NCI-H2196 (cell line): Measurements from ENCODE around the gene AMT.
A peak's percentile ranks its signal among the peaks of the same experiment; 100 is the strongest.

ENCODE experiments used
- DNase-seq: peaks from one replicate; lab custom pipeline; 2025; ENCODE audit not compliant: unreplicated experiment; lab: John Stamatoyannopoulos, UW

The AMT gene

DNA sequence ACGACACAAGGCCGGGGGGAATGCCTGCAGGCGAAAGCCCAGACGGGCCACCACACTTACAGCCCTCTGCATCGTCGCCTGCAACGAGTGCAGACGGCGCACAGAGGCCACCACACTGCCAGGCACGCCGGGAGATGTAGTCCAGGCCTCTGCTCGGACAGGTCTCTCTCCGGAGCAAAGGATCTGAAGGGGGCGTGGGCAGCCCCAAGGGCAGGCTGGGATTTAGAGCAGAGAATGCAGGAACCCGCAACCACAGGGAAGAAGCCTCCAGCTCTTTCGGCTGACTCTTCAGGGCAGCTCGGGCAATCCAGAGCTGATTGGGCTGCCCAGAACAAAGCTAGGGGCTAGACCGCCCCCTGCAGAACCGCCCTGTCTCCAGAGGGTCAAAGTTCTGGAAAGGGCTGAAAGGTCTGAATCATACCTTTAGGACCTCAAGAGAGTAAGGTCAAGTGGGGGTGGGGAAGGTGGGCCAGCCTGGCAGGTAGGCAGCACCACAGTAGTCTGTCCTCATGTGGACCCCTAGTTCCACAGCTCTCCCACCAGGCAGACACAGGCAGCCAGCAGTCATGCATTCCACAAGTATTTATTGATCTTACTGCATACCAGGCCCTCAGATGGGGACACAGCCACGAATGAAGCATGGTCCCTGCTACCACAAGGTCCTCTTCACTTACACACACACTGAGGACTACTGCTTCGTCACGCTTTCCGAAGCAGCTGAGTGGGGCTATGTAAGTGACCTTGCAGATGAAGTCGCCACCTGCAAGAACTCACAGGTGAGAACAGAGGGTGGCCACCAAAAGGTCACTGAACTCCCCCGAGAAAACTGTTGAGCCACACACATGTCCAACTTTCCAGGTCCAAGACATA, at the start of gene AMT:
Gene AMT, minus strand, starts transcription at position 95 of the 870 bp plus-strand sequence. Its CDS starts 23 bp downstream, at position 72.
- DNase-seq, result no peak

GRCh38 chr3:49470714-49471420, 48.6 kb upstream of the AMT start:
- no peak for DNase-seq

DNA sequence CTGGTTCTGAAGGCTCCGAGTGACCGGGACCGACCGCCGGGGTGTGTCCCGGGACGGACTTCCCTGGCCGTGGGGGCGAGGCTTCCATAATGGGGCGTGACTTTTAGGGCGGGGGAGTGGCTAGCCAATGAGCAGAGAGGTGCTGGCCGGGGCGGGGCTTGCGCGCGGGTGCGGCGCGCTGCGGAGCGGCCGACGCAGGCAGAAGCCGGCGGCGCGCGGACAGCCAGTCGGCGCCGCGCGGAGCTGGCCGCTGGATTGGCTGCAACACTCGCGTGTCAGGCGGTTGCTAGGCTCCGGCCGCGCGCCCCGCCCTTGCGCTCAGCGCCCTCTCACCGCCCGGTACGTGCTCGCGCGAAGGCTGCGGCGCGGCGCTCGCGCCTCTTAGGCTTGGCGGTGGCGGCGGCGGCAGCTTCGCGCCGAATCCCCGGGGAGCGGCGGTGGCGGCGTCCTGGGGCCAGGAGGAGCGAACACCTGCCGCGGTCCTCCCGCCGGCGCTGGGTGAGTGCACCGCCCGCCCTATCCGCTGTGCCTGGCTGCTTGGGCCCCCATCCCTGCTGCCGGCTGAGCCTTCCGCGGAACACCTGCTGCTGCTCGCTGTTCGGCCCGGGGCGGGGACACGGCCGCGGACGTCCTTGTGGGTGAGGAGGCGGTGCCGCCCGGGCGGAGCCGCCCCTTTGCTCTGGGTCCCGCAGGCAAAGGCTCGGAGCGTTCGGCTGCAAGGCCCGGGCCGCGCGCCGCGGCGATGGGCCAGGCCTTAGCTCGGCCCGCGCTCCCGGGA, 47.9 kb upstream of the AMT start, which contains the start of gene DAG1:
Gene DAG1, plus strand, starts transcription at position 332 of the 778 bp plus-strand sequence. CDS start 40,268 bp downstream, outside the sequence.
- peak; percentile 89 for DNase-seq

GRCh38 chr3:49469037-49469935, 47.0 kb upstream of the AMT start:
- DNase-seq, result peak; percentile 47

DNA sequence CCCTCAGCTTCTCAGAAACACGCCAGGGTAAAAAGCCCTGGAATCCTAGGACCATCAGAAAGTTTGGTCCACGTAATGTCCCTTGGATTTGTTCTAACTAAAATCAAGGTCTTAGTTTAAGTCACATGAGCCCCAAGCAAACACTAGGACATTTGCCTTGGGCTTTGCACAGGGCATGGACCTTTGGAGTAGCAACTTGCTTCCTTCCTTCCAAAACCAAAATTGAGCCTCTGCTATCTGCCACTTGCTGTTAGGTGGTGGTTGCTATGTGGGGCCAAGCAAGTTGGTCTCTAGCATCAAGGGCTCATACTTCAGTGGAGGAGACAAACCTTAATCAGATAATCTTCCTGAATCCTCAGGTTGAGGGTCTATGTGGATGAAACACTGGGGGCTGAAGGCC, 43.8 kb upstream of the AMT start:
- no peak for DNase-seq

DNA sequence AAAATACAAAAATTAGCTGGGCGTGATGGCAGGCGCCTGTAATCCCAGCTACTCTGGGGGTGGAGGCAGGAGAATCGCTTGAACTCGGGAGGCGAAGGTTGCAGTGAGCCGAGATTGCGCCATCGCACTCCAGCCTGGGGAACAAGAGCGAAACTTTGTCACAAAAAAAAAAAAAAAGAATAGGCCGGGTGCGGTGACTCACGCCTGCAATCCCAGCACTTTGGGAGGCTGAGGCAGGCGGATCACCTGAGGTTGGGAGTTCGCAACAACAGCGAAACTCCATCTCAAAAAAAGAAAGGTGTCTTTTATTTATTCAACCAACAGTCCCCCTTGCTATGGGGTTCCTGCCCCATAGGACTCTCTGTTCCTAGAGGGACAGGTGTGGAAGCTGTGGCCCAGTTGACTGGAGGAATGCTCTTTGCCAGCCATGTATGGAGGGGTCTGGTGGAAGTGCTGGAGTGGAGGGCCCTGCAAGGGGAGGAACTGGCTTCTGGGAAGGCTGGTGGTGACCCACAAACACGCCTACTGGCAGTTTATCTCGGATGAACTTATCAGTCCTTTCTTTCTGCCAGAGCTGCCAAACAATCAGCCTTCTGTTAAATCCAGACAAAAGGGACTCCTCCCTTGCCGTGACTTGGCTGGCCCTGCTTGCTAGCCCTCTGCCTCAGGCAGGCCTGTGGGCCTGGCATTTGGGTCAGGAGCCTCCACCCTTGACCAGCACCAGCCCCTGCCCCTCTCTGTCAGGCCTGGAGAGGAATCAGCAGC, 43.2 kb upstream of the AMT start:
- no peak for DNase-seq

- DNase-seq, result no peak
These were observed 39.9 kb upstream of the AMT start for GRCh38 chr3:49462222-49462621.

DNA sequence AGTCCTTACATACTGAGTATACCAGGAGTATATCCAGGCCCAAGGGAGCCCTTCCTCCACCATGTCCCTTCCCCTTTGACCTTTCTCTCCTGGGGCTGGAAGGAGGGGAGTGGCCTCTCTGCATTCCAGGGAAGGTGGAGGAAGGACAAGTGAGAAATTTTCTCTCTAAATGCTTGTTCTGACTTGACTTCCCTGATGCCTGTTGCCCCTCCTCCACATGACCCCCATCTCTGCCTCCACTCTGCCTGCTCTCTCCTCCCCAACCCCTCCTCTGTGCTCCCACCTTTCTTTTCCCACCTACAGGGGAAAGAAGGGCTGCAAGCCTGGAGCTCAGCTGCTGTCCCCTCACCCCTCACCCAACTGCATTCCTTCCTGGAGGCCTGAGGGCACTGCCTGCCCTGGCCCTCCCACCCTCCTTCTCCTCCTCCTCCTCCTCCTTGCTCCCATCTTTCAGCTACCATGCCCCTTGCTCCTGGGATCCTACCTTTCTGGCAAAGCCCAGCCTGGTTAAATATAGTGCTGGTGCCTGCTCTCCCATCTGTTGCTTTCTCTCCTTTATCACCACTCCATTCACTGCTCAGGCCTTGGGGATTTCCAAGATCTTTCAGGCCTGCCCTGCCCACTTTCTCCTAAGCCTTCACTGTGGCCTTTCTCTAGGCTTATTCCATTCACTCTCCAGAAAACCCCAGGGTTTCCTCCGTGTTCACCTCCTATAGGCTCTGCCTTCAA, 39.3 kb upstream of the AMT start:
- no peak for DNase-seq

DNA sequence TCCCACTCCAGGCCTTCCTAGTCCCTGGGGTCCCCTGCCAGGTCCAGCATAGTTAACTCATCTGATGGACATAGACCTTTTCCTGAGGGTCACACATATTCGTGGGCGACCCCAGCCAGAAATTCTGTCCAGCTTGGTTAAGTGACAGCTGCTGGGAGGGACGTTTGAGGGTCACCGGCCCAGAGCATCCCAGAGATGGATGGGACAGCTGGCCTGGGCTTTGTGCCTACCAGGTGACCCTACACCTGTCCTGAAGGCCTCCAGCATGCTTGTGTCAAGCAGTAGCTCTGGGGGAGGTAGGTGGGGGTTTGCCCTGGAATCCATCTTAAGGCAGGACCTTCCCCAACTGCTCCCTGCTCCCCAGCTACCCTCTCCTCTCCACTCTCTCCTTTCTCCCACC, 38.7 kb upstream of the AMT start:
- DNase-seq, result no peak

DNA sequence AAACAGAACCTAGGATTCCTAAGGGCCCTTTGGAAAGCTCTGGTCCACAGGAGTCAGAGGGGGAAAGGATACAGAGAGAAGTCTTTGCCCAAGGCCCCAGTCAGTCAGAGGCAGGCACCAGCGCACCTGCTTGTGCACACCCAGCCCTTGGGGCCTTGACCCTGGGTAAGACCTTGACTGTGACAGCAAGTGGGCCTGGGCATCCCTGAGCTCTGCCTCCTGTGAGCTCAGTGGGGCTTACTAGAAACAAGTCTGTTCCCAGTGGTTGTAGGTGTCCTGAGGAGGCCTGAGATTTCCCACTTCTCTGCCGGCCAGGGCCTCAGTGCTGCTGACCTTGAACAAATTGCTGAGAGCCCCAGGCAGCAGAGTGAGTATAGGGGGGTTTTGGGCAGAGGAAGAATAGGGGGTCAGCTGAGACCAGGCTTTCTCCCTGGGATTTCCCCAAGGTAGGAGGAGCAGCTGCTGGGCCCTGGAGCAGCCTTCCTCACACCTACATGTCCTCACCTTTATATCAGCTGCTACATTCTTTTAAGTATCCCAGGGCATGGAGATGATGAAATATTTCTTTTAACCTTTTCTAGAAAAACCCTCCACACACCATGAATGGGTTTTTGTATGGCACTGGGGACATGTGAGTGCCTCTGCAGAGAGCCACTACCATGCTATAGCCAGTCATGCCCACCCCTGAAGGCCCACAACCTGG, 38.1 kb upstream of the AMT start:
- DNase-seq, result no peak

GRCh38 chr3:49456466-49456865, 34.2 kb upstream of the AMT start:
- DNase-seq, result no peak

DNA sequence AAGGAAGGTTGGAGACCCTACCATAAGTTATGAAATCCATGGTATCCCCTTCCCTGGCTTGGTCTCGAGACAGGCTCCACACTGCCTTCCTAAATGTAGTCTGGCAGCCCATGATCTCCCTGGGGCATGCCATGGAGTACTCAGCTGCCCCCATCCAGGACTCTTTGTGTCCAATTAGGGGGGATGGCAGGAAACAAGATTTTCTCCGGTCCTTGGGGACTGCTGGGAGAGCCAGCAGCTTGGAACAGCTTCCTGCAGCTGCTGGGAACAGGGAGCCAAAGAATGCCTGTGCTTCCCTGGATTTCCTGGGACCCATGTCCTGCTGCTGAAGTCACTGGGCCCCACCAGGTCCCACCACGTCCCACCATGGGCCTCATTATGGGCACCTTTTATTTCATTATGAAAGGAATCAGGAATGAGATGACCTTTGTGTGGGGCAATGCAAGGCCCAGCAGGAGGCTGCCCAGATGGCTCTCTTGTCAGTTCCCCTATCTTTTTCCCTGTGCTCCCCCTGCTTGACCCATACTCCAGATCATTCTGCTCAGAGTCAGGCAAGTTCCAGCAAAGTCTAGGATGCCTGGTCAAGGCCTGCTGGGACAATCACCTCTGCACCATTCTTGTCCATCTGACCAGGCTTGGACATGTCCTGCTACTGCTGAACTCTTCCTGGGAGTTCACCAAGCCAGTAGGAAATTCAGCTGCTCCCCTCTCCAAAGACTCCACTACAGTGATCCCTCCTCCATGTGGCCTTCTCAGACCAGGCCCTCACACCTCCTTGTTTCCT, 32.8 kb upstream of the AMT start:
- no peak for DNase-seq

DNA sequence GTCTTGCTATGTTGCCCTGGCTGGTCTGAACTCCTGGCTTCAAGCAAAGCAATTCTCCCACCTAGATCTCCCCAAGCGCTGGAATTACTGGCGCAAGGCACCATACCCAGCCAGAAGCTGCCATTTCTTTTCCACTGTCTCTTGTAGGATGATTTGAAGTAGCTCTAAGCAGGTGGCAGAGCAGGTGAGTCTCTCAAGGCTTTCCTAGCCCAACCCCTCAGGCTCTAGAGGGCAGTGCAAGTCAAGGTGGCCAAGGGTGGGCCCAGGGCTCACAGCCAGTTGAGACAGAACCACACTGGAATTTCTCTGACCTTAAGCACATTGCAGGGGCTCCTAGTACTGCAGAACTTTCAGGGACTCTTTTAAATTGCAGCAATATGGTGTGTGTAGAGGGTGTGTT, 32.2 kb upstream of the AMT start:
- DNase-seq, result no peak

GRCh38 chr3:49453621-49454020, 31.3 kb upstream of the AMT start:
- no peak for DNase-seq

GRCh38 chr3:49445391-49445790, 23.1 kb upstream of the AMT start:
- no peak for DNase-seq

- no peak for DNase-seq
These were observed 12.5 kb upstream of the AMT start for GRCh38 chr3:49434731-49435130.

- DNase-seq, result no peak
These were observed 6.4 kb upstream of the AMT start for GRCh38 chr3:49428752-49429080.

DNA sequence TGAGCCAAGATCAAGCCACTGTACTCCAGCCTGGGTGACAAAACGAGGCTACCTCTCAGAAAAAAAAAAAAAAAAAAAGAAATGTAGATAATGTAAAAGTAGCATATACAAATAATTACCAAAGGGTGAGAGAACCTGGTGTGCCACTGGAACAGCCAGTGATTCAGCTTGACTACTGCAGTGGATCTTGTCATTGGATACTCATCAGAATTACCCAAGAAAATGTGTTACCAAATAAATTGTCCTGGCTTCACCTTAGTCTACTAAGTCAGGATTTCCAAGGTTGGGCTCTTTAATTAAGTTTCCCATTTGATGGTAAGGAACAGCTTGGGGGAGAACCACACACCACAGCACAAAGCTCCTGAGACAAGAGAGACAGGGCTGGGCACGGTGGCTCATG, 5.3 kb upstream of the AMT start:
- DNase-seq, result no peak
